ENCODE measurements around the gene TRAF4. TPM values are rescaled to one million over a fixed set of nuclear protein-coding genes. Genes with fewer than 3 reads are reported as not detected.

The TRAF4 gene
- total and polyA plus RNA-seq, 10 of the 15 experiments (the other 5 are each of a cell fraction or from before 2014, with no cell fraction given): 3.7 to 197 (median 66.4) TPM

DNA sequence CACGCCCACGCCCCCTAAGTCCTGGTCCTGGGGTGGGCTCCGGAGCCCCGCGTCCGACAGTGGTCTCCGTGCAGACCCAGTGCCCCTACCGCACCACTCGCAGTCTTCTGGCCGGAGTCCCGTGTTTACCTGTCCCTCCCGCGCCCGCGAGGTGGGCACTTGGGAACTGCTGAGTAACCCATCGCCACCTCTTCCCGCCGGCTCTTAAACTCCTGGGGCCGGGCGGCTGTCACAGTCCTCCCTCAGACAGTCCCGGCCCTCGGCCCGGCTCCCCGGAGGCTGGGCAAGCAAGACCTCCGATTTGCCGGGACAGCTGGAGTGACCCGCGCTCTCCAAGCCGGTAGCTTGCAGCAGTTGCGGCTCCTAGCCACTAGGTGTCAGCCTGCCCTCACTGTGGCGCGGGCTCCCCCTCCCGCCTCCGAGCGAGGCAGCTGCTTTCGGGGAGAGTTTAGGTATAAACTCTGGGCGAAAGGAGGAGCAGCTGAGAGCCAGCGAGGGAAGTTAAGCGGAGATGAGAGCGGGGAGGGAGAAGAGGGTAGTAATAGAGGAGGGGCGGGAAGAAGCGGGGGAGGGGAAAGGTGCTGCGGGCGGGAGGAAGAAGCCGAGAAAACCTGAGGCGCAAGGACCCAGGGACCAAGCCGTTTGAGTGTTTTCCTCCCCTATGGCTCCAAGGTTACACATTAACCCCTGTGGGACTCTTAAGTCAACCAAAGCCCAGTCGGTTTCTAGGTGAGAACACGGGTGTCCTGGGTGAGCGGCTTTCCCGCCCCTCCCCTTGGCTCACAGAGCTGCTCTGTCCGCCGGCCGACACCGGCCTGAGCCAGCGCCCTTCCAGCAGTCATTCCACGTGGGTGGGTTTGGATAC lies 17.0 kb upstream of the TRAF4 start (continued):
- TF ChIP-seq, protein P1, sequence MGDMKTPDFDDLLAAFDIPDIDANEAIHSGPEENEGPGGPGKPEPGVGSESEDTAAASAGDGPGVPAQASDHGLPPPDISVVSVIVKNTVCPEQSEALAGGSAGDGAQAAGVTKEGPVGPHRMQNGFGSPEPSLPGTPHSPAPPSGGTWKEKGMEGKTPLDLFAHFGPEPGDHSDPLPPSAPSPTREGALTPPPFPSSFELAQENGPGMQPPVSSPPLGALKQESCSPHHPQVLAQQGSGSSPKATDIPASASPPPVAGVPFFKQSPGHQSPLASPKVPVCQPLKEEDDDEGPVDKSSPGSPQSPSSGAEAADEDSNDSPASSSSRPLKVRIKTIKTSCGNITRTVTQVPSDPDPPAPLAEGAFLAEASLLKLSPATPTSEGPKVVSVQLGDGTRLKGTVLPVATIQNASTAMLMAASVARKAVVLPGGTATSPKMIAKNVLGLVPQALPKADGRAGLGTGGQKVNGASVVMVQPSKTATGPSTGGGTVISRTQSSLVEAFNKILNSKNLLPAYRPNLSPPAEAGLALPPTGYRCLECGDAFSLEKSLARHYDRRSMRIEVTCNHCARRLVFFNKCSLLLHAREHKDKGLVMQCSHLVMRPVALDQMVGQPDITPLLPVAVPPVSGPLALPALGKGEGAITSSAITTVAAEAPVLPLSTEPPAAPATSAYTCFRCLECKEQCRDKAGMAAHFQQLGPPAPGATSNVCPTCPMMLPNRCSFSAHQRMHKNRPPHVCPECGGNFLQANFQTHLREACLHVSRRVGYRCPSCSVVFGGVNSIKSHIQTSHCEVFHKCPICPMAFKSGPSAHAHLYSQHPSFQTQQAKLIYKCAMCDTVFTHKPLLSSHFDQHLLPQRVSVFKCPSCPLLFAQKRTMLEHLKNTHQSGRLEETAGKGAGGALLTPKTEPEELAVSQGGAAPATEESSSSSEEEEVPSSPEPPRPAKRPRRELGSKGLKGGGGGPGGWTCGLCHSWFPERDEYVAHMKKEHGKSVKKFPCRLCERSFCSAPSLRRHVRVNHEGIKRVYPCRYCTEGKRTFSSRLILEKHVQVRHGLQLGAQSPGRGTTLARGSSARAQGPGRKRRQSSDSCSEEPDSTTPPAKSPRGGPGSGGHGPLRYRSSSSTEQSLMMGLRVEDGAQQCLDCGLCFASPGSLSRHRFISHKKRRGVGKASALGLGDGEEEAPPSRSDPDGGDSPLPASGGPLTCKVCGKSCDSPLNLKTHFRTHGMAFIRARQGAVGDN (IDR thresholded peaks at IDR 0.05): peak; percentile 30; the same call in 1 of the 2 replicates
- TF ChIP-seq, protein P2, sequence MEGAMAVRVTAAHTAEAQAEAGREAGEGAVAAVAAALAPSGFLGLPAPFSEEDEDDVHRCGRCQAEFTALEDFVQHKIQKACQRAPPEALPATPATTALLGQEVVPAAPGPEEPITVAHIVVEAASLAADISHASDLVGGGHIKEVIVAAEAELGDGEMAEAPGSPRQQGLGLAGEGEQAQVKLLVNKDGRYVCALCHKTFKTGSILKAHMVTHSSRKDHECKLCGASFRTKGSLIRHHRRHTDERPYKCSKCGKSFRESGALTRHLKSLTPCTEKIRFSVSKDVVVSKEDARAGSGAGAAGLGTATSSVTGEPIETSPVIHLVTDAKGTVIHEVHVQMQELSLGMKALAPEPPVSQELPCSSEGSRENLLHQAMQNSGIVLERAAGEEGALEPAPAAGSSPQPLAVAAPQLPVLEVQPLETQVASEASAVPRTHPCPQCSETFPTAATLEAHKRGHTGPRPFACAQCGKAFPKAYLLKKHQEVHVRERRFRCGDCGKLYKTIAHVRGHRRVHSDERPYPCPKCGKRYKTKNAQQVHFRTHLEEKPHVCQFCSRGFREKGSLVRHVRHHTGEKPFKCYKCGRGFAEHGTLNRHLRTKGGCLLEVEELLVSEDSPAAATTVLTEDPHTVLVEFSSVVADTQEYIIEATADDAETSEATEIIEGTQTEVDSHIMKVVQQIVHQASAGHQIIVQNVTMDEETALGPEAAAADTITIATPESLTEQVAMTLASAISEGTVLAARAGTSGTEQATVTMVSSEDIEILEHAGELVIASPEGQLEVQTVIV (IDR thresholded peaks at IDR 0.05; ENCODE audit: borderline replicate concordance, partially characterized antibody): no peak
- TF ChIP-seq, protein P3, sequence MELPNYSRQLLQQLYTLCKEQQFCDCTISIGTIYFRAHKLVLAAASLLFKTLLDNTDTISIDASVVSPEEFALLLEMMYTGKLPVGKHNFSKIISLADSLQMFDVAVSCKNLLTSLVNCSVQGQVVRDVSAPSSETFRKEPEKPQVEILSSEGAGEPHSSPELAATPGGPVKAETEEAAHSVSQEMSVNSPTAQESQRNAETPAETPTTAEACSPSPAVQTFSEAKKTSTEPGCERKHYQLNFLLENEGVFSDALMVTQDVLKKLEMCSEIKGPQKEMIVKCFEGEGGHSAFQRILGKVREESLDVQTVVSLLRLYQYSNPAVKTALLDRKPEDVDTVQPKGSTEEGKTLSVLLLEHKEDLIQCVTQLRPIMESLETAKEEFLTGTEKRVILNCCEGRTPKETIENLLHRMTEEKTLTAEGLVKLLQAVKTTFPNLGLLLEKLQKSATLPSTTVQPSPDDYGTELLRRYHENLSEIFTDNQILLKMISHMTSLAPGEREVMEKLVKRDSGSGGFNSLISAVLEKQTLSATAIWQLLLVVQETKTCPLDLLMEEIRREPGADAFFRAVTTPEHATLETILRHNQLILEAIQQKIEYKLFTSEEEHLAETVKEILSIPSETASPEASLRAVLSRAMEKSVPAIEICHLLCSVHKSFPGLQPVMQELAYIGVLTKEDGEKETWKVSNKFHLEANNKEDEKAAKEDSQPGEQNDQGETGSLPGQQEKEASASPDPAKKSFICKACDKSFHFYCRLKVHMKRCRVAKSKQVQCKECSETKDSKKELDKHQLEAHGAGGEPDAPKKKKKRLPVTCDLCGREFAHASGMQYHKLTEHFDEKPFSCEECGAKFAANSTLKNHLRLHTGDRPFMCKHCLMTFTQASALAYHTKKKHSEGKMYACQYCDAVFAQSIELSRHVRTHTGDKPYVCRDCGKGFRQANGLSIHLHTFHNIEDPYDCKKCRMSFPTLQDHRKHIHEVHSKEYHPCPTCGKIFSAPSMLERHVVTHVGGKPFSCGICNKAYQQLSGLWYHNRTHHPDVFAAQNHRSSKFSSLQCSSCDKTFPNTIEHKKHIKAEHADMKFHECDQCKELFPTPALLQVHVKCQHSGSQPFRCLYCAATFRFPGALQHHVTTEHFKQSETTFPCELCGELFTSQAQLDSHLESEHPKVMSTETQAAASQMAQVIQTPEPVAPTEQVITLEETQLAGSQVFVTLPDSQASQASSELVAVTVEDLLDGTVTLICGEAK (IDR thresholded peaks at IDR 0.05; ENCODE audit: borderline replicate concordance): no peak; the same call in 1 of the 2 replicates
- TF ChIP-seq, protein P4, sequence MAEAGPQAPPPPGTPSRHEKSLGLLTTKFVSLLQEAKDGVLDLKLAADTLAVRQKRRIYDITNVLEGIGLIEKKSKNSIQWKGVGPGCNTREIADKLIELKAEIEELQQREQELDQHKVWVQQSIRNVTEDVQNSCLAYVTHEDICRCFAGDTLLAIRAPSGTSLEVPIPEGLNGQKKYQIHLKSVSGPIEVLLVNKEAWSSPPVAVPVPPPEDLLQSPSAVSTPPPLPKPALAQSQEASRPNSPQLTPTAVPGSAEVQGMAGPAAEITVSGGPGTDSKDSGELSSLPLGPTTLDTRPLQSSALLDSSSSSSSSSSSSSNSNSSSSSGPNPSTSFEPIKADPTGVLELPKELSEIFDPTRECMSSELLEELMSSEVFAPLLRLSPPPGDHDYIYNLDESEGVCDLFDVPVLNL (IDR thresholded peaks at IDR 0.05; ENCODE audit: low read depth, low read length): peak; percentile 59; the same call in 1 of the 2 replicates
- peak; percentile 84; the same call in 1 of the 2 replicates for TF ChIP-seq TBL1XR1 (IDR thresholded peaks at IDR 0.05; ENCODE audit: low read depth, low read length)
- TF ChIP-seq PAX5 (IDR thresholded peaks at IDR 0.05; ENCODE audit: borderline replicate concordance, low read depth, low read length): peak; percentile 48; the same call in 1 of the 2 replicates
- peak; percentile 18; the same call in 1 of the 2 replicates for TF ChIP-seq SREBF1 (IDR thresholded peaks at IDR 0.05; ENCODE audit: low read length)
- TF ChIP-seq, protein P5, sequence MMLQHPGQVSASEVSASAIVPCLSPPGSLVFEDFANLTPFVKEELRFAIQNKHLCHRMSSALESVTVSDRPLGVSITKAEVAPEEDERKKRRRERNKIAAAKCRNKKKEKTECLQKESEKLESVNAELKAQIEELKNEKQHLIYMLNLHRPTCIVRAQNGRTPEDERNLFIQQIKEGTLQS (IDR thresholded peaks at IDR 0.05; ENCODE audit: borderline replicate concordance, extremely low read depth, low read depth, low read length): no peak
- TF ChIP-seq, protein P6, sequence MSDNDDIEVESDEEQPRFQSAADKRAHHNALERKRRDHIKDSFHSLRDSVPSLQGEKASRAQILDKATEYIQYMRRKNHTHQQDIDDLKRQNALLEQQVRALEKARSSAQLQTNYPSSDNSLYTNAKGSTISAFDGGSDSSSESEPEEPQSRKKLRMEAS (IDR thresholded peaks at IDR 0.05; ENCODE audit: low read depth, low read length): peak; percentile 80; the same call in 1 of the 2 replicates
- TF ChIP-seq, protein P7, sequence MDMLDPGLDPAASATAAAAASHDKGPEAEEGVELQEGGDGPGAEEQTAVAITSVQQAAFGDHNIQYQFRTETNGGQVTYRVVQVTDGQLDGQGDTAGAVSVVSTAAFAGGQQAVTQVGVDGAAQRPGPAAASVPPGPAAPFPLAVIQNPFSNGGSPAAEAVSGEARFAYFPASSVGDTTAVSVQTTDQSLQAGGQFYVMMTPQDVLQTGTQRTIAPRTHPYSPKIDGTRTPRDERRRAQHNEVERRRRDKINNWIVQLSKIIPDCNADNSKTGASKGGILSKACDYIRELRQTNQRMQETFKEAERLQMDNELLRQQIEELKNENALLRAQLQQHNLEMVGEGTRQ (IDR thresholded peaks at IDR 0.05; ENCODE audit: borderline replicate concordance, low read depth, low read length): no peak
- peak; percentile 68; the same call in 1 of the 2 replicates for TF ChIP-seq POLR2AphosphoS2 (IDR thresholded peaks at IDR 0.05; ENCODE audit: low read depth, low read length)
- TF ChIP-seq BHLHE40 (IDR thresholded peaks at IDR 0.05; ENCODE audit: borderline replicate concordance in 1 of 2, low read depth in 2 of 2, low read length in 1 of 2): peak; percentile 65 to 82; a peak in 3 of 4 replicates
